Mesothelial cell of epicardium (in vitro differentiated cells): Measurements from ENCODE around the gene PLA2G2E. TPM values are rescaled to one million over a fixed set of nuclear protein-coding genes. Genes with fewer than 3 reads are reported as not detected.

Experiments
- DNase-seq, 2 experiments: peaks; one replicate each; pipeline ENCODE4 v3.0.0; 2021; ENCODE audit warnings: low spot score in 2 of 2; ENCODE audit not compliant: unreplicated experiment in 2 of 2
- H3K27ac Mint-ChIP-seq: 2 replicates; pipeline ENCODE4 v1.8.0; 2021; ENCODE audit warnings: mixed read lengths
- H3K27me3 Mint-ChIP-seq: 2 replicates; pipeline ENCODE4 v1.8.0; 2021; ENCODE audit warnings: low read depth, mixed read lengths
- H3K36me3 Mint-ChIP-seq: 2 replicates; pipeline ENCODE4 v1.8.0; 2021; ENCODE audit warnings: mixed read lengths
- H3K4me1 Mint-ChIP-seq: 2 replicates; pipeline ENCODE4 v1.8.0; 2021; ENCODE audit warnings: mixed read lengths
- H3K4me3 Mint-ChIP-seq: 2 replicates; pipeline ENCODE4 v1.8.0; 2021; ENCODE audit warnings: mild to moderate bottlenecking, moderate library complexity, mixed read lengths
- H3K9me3 Mint-ChIP-seq: 2 replicates; pipeline ENCODE4 v1.8.0; 2021; ENCODE audit warnings: mixed read lengths
- total RNA-seq: library from RNA; stranded (reverse); gene quantifications from 3 replicates; pipeline ENCODE4 v1.2.1, GENCODE V29; 2021
- TF ChIP-seq, protein P1 (sequence below): fragments of 200-600 bp; sonication (generic); IDR thresholded peaks from one replicate; pipeline ENCODE4 v1.5.0; 2021; ENCODE audit warnings: antibody characterized with exemption; ENCODE audit not compliant: unreplicated experiment

Gene PLA2G2E
- total RNA-seq, 1 donor from 2014 or later: not detected

DNA sequence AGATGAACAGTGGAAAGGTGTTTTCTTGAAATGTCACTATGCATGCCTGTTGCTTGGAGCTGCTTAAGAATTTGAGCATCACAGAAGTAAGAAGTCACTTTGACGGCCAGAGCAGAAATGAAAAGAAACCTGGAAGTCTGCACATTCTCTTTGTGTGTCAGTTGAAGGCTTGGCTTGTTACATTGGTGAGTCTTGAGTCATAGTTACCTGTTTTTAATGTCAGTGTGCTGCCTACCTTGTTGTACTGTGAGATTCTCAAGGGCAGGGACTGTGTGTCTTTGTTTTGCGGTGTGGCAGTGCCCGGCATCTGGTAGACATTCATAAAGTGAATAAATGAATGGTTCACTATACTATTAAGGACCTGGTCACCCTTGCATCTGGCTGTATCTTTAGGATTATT is 31.3 kb downstream of the PLA2G2E start:
- Mint-ChIP-seq H3K4me1 (no peaks in the 10 kb centered on the region), H3K4me3 (no peak overlapping the region), H3K9me3 (no peaks in the 10 kb centered on the region), H3K27me3 (no peaks in the 10 kb centered on the region), H3K27ac (no peak overlapping the region), H3K36me3 (peaks cover 25% of the 10 kb centered on the region)
- no peak for DNase-seq
- TF ChIP-seq, protein P1, sequence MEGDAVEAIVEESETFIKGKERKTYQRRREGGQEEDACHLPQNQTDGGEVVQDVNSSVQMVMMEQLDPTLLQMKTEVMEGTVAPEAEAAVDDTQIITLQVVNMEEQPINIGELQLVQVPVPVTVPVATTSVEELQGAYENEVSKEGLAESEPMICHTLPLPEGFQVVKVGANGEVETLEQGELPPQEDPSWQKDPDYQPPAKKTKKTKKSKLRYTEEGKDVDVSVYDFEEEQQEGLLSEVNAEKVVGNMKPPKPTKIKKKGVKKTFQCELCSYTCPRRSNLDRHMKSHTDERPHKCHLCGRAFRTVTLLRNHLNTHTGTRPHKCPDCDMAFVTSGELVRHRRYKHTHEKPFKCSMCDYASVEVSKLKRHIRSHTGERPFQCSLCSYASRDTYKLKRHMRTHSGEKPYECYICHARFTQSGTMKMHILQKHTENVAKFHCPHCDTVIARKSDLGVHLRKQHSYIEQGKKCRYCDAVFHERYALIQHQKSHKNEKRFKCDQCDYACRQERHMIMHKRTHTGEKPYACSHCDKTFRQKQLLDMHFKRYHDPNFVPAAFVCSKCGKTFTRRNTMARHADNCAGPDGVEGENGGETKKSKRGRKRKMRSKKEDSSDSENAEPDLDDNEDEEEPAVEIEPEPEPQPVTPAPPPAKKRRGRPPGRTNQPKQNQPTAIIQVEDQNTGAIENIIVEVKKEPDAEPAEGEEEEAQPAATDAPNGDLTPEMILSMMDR: no peak

DNA sequence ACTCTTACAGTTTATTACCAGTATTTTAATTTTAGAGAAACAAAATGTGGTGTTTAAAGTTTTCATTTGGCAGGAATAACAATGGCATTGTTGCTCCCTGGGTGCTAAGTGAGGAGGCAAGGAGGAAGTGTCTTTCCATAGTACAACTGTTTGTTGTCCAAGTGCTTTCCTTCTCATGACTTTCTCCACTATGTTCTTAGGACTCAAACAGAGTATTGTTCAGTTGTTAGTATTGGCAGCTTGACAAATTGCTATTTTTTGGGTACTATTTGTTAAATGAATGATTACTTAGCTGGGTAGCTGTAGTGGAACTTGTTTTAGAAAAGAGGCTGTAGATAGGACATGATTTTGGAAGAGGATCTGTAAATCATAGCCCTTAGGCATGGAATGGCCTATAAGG is 33.8 kb downstream of the PLA2G2E start:
- no peak for DNase-seq
- Mint-ChIP-seq H3K4me3 (no peak overlapping the region), H3K4me1 (peaks cover 3% of the 10 kb centered on the region), H3K36me3 (peaks cover 24% of the 10 kb centered on the region), H3K9me3 (no peaks in the 10 kb centered on the region), H3K27me3 (no peaks in the 10 kb centered on the region), H3K27ac (no peak overlapping the region)
- TF ChIP-seq, protein P1: no peak

DNA sequence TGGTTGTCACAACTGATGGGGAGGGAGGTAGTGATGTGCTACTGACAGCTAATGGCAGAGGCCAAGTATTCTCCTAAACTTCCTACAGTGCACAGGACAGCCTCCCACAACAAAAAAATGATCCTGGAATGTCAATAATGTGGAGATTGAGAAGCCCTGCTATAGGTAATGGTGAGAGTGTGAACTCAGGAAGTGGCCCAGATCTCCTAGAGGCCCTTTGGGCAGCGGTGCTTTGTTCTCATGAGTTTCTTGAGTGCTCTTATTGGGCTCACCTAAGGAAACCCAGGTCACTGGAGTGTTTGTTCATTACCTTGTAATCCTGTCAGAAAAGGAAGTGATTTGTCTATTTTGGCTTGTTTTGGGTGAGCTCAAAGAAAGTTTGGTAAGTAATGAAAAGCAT is 35.3 kb downstream of the PLA2G2E start:
- no peak overlapping the region for H3K4me3 Mint-ChIP-seq
- DNase-seq: no peak
- peaks cover 18% of the 10 kb centered on the region for H3K36me3 Mint-ChIP-seq
- TF ChIP-seq, protein P1: no peak
- no peaks in the 10 kb centered on the region for H3K27me3 Mint-ChIP-seq
- H3K9me3 Mint-ChIP-seq: no peaks in the 10 kb centered on the region
- H3K27ac Mint-ChIP-seq: no peak overlapping the region
- H3K4me1 Mint-ChIP-seq: peaks cover 14% of the 10 kb centered on the region

DNA sequence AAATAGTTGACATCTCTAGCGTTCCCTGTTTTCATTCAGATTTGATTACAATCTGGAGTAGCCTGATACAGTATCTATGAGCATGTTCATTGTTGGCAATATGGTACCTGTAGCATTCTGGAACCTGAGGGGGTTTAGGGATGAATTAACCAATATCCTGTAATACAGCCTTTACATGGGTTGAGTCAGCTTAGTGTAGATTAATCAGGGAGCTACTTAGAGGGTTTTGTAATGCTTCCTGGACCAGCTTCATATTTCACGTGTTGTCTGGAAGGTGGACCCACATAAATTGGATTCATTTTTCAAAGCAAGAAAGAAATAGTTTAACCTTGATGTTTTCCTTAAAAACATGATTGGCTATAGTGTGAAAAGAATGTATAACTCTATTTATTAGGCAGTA is 37.6 kb downstream of the PLA2G2E start:
- Mint-ChIP-seq H3K4me3 (no peak overlapping the region), H3K4me1 (peaks cover 21% of the 10 kb centered on the region), H3K27ac (no peak overlapping the region), H3K36me3 (peaks cover 4% of the 10 kb centered on the region), H3K9me3 (no peaks in the 10 kb centered on the region), H3K27me3 (no peaks in the 10 kb centered on the region)
- DNase-seq: no peak
- TF ChIP-seq, protein P1: no peak

DNA sequence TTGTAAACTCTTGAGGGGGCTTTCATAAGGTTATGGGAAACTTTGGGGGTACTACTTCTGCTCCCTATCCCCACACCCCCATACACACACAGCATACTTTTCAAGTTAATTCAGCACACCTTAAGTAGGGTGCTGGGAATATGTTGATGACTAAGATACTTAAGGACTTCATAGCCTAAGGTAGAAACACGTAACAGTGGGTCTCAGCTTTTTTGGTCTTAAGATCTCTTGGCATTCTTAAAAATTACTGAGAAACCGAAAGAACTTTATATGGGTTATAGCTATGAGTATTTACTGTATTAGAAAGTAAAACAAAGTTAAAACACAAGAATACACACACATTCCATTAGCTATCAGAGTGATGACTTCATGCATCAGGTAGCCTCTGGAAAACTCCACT is 39.1 kb downstream of the PLA2G2E start:
- peaks cover 21% of the 10 kb centered on the region for H3K4me1 Mint-ChIP-seq
- H3K4me3 Mint-ChIP-seq: peak overlapping the region; percentile 82
- DNase-seq: no peak
- H3K27ac Mint-ChIP-seq: no peak overlapping the region
- H3K27me3 Mint-ChIP-seq: no peaks in the 10 kb centered on the region
- TF ChIP-seq, protein P1: no peak
- peaks cover 4% of the 10 kb centered on the region for H3K36me3 Mint-ChIP-seq
- H3K9me3 Mint-ChIP-seq: no peaks in the 10 kb centered on the region
